HG03575 (cell line): ENCODE results near the gene KDM7A.
"Not testable (repeated sequence)": the region's sequence is repeated elsewhere in the genome, so short reads cannot be mapped to it uniquely, and the experiment has no call there.

ENCODE experiments used
- ATAC-seq: cut with Tn5 transposase; IDR thresholded peaks from one replicate; pipeline ENCODE4 v1.9.1; 2021; ENCODE audit not compliant: unreplicated experiment, insufficient number of reproducible peaks, low FRiP score; ENCODE audit errors: extremely low read depth

Gene KDM7A

GRCh38 chr7:140165422-140165821, 11.4 kb downstream of the KDM7A start:
- no peak for ATAC-seq

- not testable (repeated sequence) for ATAC-seq
These were observed 14.7 kb downstream of the KDM7A start for GRCh38 chr7:140162081-140162480.

- no peak for ATAC-seq
These were observed 15.7 kb downstream of the KDM7A start for GRCh38 chr7:140161047-140161446.

GRCh38 chr7:140160308-140160707, 16.5 kb downstream of the KDM7A start:
- ATAC-seq = no peak

GRCh38 chr7:140159497-140159896, 17.3 kb downstream of the KDM7A start:
- no peak for ATAC-seq

GRCh38 chr7:140156460-140157080, 20.2 kb downstream of the KDM7A start:
- ATAC-seq = no peak

GRCh38 chr7:140155428-140155827, 21.4 kb downstream of the KDM7A start:
- ATAC-seq = no peak

GRCh38 chr7:140153666-140154161, 23.1 kb downstream of the KDM7A start:
- no peak for ATAC-seq

- no peak for ATAC-seq
These were observed 30.2 kb downstream of the KDM7A start for GRCh38 chr7:140146574-140146973.

- no peak for ATAC-seq
These were observed 31.1 kb downstream of the KDM7A start for GRCh38 chr7:140145709-140146108.

GRCh38 chr7:140144821-140145220, 32.0 kb downstream of the KDM7A start:
- ATAC-seq = no peak

- no peak for ATAC-seq
These were observed 32.8 kb downstream of the KDM7A start for GRCh38 chr7:140143997-140144396.

- ATAC-seq = no peak
These were observed 34.8 kb downstream of the KDM7A start for GRCh38 chr7:140142031-140142430.

- ATAC-seq = no peak
These were observed 35.5 kb downstream of the KDM7A start for GRCh38 chr7:140141256-140141655.

GRCh38 chr7:140137078-140137477, 39.7 kb downstream of the KDM7A start:
- ATAC-seq = no peak

- no peak for ATAC-seq
These were observed 40.7 kb downstream of the KDM7A start for GRCh38 chr7:140136073-140136472.

GRCh38 chr7:140134039-140134438, 42.7 kb downstream of the KDM7A start:
- no peak for ATAC-seq

- no peak for ATAC-seq
These were observed 49.2 kb downstream of the KDM7A start for GRCh38 chr7:140127360-140128127.

- no peak for ATAC-seq
These were observed 50.2 kb downstream of the KDM7A start for GRCh38 chr7:140126435-140127034.

- no peak for ATAC-seq
These were observed 53.8 kb downstream of the KDM7A start for GRCh38 chr7:140122965-140123364.
